ENCODE measurements around the gene TOM1.

TOM1 gene

GRCh38 chr22:35346596-35347220 is 47.0 kb downstream of the TOM1 start:
- Histone ChIP-seq H3K27ac (ENCODE audit: poor library complexity, severe bottlenecking) (no peak overlapping the region), H3K4me3 (ENCODE audit: severe bottlenecking) (no peak overlapping the region), H3K4me1 (ENCODE audit: insufficient read depth, poor library complexity, severe bottlenecking) (no peaks in the 10 kb centered on the region), H3K9me3 (ENCODE audit: severe bottlenecking) (no peaks in the 10 kb centered on the region), H3K27me3 (ENCODE audit: insufficient read depth, poor library complexity, severe bottlenecking) (no peaks in the 10 kb centered on the region), H3K36me3 (ENCODE audit: low read depth) (no peaks in the 10 kb centered on the region)
- DNase-seq (ENCODE audit: low spot score) (no peak), ATAC-seq (ENCODE audit: low read depth) (no peak)
- TF ChIP-seq CTCF (IDR thresholded peaks at IDR 0.05; ENCODE audit: poor library complexity, severe bottlenecking), result no peak

GRCh38 chr22:35347462-35347861 is 47.8 kb downstream of the TOM1 start:
- TF ChIP-seq CTCF (IDR thresholded peaks at IDR 0.05; ENCODE audit: poor library complexity, severe bottlenecking), result no peak
- DNase-seq (ENCODE audit: low spot score), result no peak
- H3K4me3 ChIP-seq (ENCODE audit: severe bottlenecking), result no peak overlapping the region
- no peaks in the 10 kb centered on the region for H3K4me1 ChIP-seq (ENCODE audit: insufficient read depth, poor library complexity, severe bottlenecking)
- no peak overlapping the region for H3K27ac ChIP-seq (ENCODE audit: poor library complexity, severe bottlenecking)
- H3K9me3 ChIP-seq (ENCODE audit: severe bottlenecking), result no peaks in the 10 kb centered on the region
- H3K36me3 ChIP-seq (ENCODE audit: low read depth), result no peaks in the 10 kb centered on the region
- no peaks in the 10 kb centered on the region for H3K27me3 ChIP-seq (ENCODE audit: insufficient read depth, poor library complexity, severe bottlenecking)
- no peak for ATAC-seq (ENCODE audit: low read depth)

GRCh38 chr22:35348026-35348590 is 48.4 kb downstream of the TOM1 start:
- H3K9me3 ChIP-seq (ENCODE audit: severe bottlenecking), result no peaks in the 10 kb centered on the region
- DNase-seq (ENCODE audit: low spot score) (no peak), ATAC-seq (ENCODE audit: low read depth) (no peak)
- H3K27ac ChIP-seq (ENCODE audit: poor library complexity, severe bottlenecking), result no peak overlapping the region
- TF ChIP-seq CTCF (IDR thresholded peaks at IDR 0.05; ENCODE audit: poor library complexity, severe bottlenecking), result no peak
- H3K4me1 ChIP-seq (ENCODE audit: insufficient read depth, poor library complexity, severe bottlenecking), result no peaks in the 10 kb centered on the region
- H3K27me3 ChIP-seq (ENCODE audit: insufficient read depth, poor library complexity, severe bottlenecking), result no peaks in the 10 kb centered on the region
- no peaks in the 10 kb centered on the region for H3K36me3 ChIP-seq (ENCODE audit: low read depth)
- H3K4me3 ChIP-seq (ENCODE audit: severe bottlenecking), result no peak overlapping the region

GRCh38 chr22:35348703-35349102 is 49.0 kb downstream of the TOM1 start:
- no peak for TF ChIP-seq CTCF (IDR thresholded peaks at IDR 0.05; ENCODE audit: poor library complexity, severe bottlenecking)
- ATAC-seq (ENCODE audit: low read depth) (no peak), DNase-seq (ENCODE audit: low spot score) (no peak)
- no peaks in the 10 kb centered on the region for H3K27me3 ChIP-seq (ENCODE audit: insufficient read depth, poor library complexity, severe bottlenecking)
- H3K27ac ChIP-seq (ENCODE audit: poor library complexity, severe bottlenecking), result no peak overlapping the region
- no peaks in the 10 kb centered on the region for H3K36me3 ChIP-seq (ENCODE audit: low read depth)
- H3K4me3 ChIP-seq (ENCODE audit: severe bottlenecking), result no peak overlapping the region
- no peaks in the 10 kb centered on the region for H3K4me1 ChIP-seq (ENCODE audit: insufficient read depth, poor library complexity, severe bottlenecking)
- H3K9me3 ChIP-seq (ENCODE audit: severe bottlenecking), result no peaks in the 10 kb centered on the region

GRCh38 chr22:35349368-35349703 is 49.6 kb downstream of the TOM1 start:
- no peaks in the 10 kb centered on the region for H3K36me3 ChIP-seq (ENCODE audit: low read depth)
- H3K9me3 ChIP-seq (ENCODE audit: severe bottlenecking), result no peaks in the 10 kb centered on the region
- no peaks in the 10 kb centered on the region for H3K4me1 ChIP-seq (ENCODE audit: insufficient read depth, poor library complexity, severe bottlenecking)
- no peak for TF ChIP-seq CTCF (IDR thresholded peaks at IDR 0.05; ENCODE audit: poor library complexity, severe bottlenecking)
- ATAC-seq (ENCODE audit: low read depth), result no peak
- no peak for DNase-seq (ENCODE audit: low spot score)
- no peak overlapping the region for H3K4me3 ChIP-seq (ENCODE audit: severe bottlenecking)
- H3K27ac ChIP-seq (ENCODE audit: poor library complexity, severe bottlenecking), result no peak overlapping the region
- no peaks in the 10 kb centered on the region for H3K27me3 ChIP-seq (ENCODE audit: insufficient read depth, poor library complexity, severe bottlenecking)
